H1 (cell line): Measurements from ENCODE around the gene TAF6. TPM values are rescaled to one million over a fixed set of nuclear protein-coding genes. Genes with fewer than 3 reads are reported as not detected.

Experiments used
- CTCF ChIA-PET: fragments of 300-600 bp; sonication (Branson Sonifier 250); formaldehyde crosslinking; loops from one replicate; lab custom pipeline; 2021; ENCODE audit not compliant: partially characterized antibody; lab: Charles Lee
- POLR2A ChIA-PET: fragments of 300-600 bp; sonication (Branson Sonifier 250); formaldehyde crosslinking; loops from one replicate; lab custom pipeline; 2021; ENCODE audit warnings: inconsistent platforms; ENCODE audit not compliant: partially characterized antibody; lab: Charles Lee
- DNase-seq, 2 experiments: peaks; one replicate each; pipeline versions ENCODE4 v3.0.0 to v3.0.0-alpha.2; 2010 to 2022; ENCODE audit warnings: low spot score in 2 of 2, low read depth in 1 of 2, mixed read lengths in 1 of 2
- FAIRE-seq: peaks from 2 replicates; lab custom pipeline; 2011; peaks lifted over from hg19 to GRCh38; lab: Jason Lieb, UNC
- H2AFZ ChIP-seq: 2 replicates; pipeline ENCODE4 v1.8.1; 2012; ENCODE audit warnings: low read length, inconsistent platforms
- H2AK5ac ChIP-seq: 2 replicates; pipeline ENCODE4 v1.6.1; 2013; ENCODE audit warnings: low read depth, low read length
- H2BK120ac ChIP-seq: replicated peaks from 2 replicates; pipeline ENCODE3; 2013; ENCODE audit warnings: low read depth, low read length, inconsistent platforms
- H2BK12ac ChIP-seq: 2 replicates; pipeline ENCODE4 v1.6.1; 2013; ENCODE audit warnings: low read depth, low read length
- H2BK15ac ChIP-seq: 2 replicates; pipeline ENCODE4 v1.6.1; 2013; ENCODE audit warnings: low read length
- H2BK20ac ChIP-seq: 2 replicates; pipeline ENCODE4 v1.6.1; 2013; ENCODE audit warnings: low read length
- H2BK5ac ChIP-seq: 2 replicates; pipeline ENCODE4 v1.6.1; 2013; ENCODE audit warnings: low read depth, low read length
- H3K14ac ChIP-seq: 2 replicates; pipeline ENCODE4 v1.6.1; 2013; ENCODE audit warnings: inconsistent platforms; ENCODE audit not compliant: insufficient read length
- H3K18ac ChIP-seq: 2 replicates; pipeline ENCODE4 v1.6.1; 2013; ENCODE audit warnings: low read length; ENCODE audit errors: extremely low read depth
- H3K23ac ChIP-seq: 2 replicates; pipeline ENCODE4 v1.6.1; 2013; ENCODE audit warnings: inconsistent platforms; ENCODE audit not compliant: insufficient read length
- H3K23me2 ChIP-seq: 2 replicates; pipeline ENCODE4 v1.6.1; 2013; ENCODE audit warnings: low read depth, low read length
- H3K27ac ChIP-seq: 2 replicates; pipeline ENCODE4 v1.6.1; 2011; ENCODE audit warnings: low read depth, low read length, inconsistent platforms
- H3K27me3 ChIP-seq, 4 experiments: replicated peaks in 1 of 4; 1 replicate in 1 of 4; 2 replicates in 3 of 4; pipeline versions ENCODE4 v1.6.1 to v1.8.1; 2011 to 2013; ENCODE audit warnings: low read length in 3 of 4, mild to moderate bottlenecking in 3 of 4, inconsistent platforms in 2 of 4, mixed read lengths in 2 of 4, moderate library complexity in 1 of 4; ENCODE audit not compliant: control insufficient read depth in 3 of 4, insufficient read depth in 3 of 4; ENCODE audit errors: extremely low read depth in 1 of 4
- H3K36me3 ChIP-seq, 4 experiments: 2 replicates each; pipeline versions ENCODE4 v1.6.1 to v1.8.1; 2011 to 2013; ENCODE audit warnings: mild to moderate bottlenecking in 4 of 4, low read length in 3 of 4, moderate library complexity in 2 of 4, control low read depth in 1 of 4, inconsistent platforms in 1 of 4; ENCODE audit not compliant: insufficient read depth in 4 of 4, control insufficient read depth in 2 of 4
- H3K4ac ChIP-seq: replicated peaks from 2 replicates; pipeline ENCODE3; 2013; ENCODE audit warnings: low read length, low read depth, mixed read lengths, inconsistent platforms; ENCODE audit not compliant: insufficient read length
- H3K4me1 ChIP-seq, 4 experiments: replicated peaks in 1 of 4; 1 replicate in 1 of 4; 2 replicates in 3 of 4; pipeline versions ENCODE4 v1.6.1 to v1.8.1; 2011 to 2013; ENCODE audit warnings: low read length in 3 of 4, inconsistent platforms in 2 of 4, mixed read lengths in 1 of 4; ENCODE audit not compliant: insufficient read depth in 4 of 4, control insufficient read depth in 3 of 4
- H3K4me2 ChIP-seq, 2 experiments: 2 replicates each; pipeline versions ENCODE4 v1.6.1 to v1.8.1; 2011 to 2013; ENCODE audit warnings: low read depth in 2 of 2, low read length in 2 of 2, control low read depth in 1 of 2, inconsistent platforms in 1 of 2, mild to moderate bottlenecking in 1 of 2; ENCODE audit not compliant: insufficient read depth in 1 of 2
- H3K4me3 ChIP-seq, 4 experiments: fragments of 200-600, 300-600 bp in 1 of 4; sonication (generic), shearing (Covaris generic), sonication (Bioruptor Twin) in 1 of 4; 2 replicates each; pipeline versions ENCODE4 v1.5.1 to v1.8.1; 2011 to 2016; ENCODE audit warnings: low read length in 4 of 4, low read depth in 3 of 4, control low read depth in 2 of 4, inconsistent platforms in 2 of 4, mild to moderate bottlenecking in 2 of 4, mixed read lengths in 1 of 4, moderate library complexity in 1 of 4; ENCODE audit not compliant: insufficient read depth in 2 of 4; ENCODE audit errors: extremely low read depth in 1 of 4
- H3K56ac ChIP-seq: replicated peaks from 2 replicates; pipeline ENCODE3; 2013; ENCODE audit warnings: low read depth, mild to moderate bottlenecking, mixed read lengths, low read length, inconsistent platforms; ENCODE audit not compliant: insufficient read length
- H3K79me1 ChIP-seq: 2 replicates; pipeline ENCODE4 v1.6.1; 2013; ENCODE audit warnings: low read depth, low read length, control low read depth
- H3K79me2 ChIP-seq, 2 experiments: 2 replicates each; pipeline versions ENCODE4 v1.6.1 to v1.8.1; 2012 to 2013; ENCODE audit warnings: low read length in 2 of 2, mild to moderate bottlenecking in 2 of 2, inconsistent platforms in 1 of 2; ENCODE audit not compliant: insufficient read depth in 2 of 2, control insufficient read depth in 1 of 2
- H3K9ac ChIP-seq, 4 experiments: replicated peaks in 1 of 4; 1 replicate in 1 of 4; 2 replicates in 3 of 4; pipeline versions ENCODE4 v1.6.1 to v1.8.1; 2011 to 2013; ENCODE audit warnings: low read depth in 3 of 4, low read length in 3 of 4, control low read depth in 2 of 4, mild to moderate bottlenecking in 2 of 4, moderate library complexity in 2 of 4, inconsistent platforms in 1 of 4; ENCODE audit errors: extremely low read depth in 1 of 4
- H3K9me3 ChIP-seq, 2 experiments: 2 replicates each; pipeline versions ENCODE4 v1.6.1 to v1.8.1; 2012 to 2013; ENCODE audit warnings: mild to moderate bottlenecking in 2 of 2, moderate library complexity in 2 of 2, control low read depth in 1 of 2, inconsistent platforms in 1 of 2, low read depth in 1 of 2, low read length in 1 of 2, mixed read lengths in 1 of 2; ENCODE audit not compliant: insufficient read depth in 2 of 2
- H4K20me1 ChIP-seq, 2 experiments: replicated peaks in 1 of 2; 2 replicates each; pipeline versions ENCODE3 to v1.8.1; 2011 to 2013; ENCODE audit warnings: inconsistent platforms in 2 of 2, low read length in 2 of 2, mild to moderate bottlenecking in 1 of 2; ENCODE audit not compliant: insufficient read depth in 2 of 2, control insufficient read depth in 1 of 2
- H4K5ac ChIP-seq: 2 replicates; pipeline ENCODE4 v1.6.1; 2013; ENCODE audit warnings: low read length, low read depth, mixed read lengths, inconsistent platforms; ENCODE audit not compliant: insufficient read length
- H4K8ac ChIP-seq: 2 replicates; pipeline ENCODE4 v1.8.0; 2013; ENCODE audit warnings: mild to moderate bottlenecking, moderate library complexity, low read length, inconsistent platforms; ENCODE audit not compliant: insufficient read depth; ENCODE audit errors: extremely low read depth
- H4K91ac ChIP-seq: replicated peaks from 2 replicates; pipeline ENCODE3; 2013; ENCODE audit warnings: low read length, mixed read lengths, inconsistent platforms; ENCODE audit not compliant: insufficient read length
- ASH2L ChIP-seq: fragments of 200-600, 300-600 bp; sonication (generic); IDR thresholded peaks from one replicate; pipeline ENCODE4 v1.7.1; 2017; ENCODE audit warnings: low read length
- ATF2 ChIP-seq: IDR thresholded peaks from 2 replicates; pipeline ENCODE4 v1.6.1; 2012; ENCODE audit warnings: low read length, inconsistent platforms
- HDAC6 ChIP-seq: IDR thresholded peaks from one replicate; pipeline ENCODE4 v1.7.1; 2012; ENCODE audit warnings: low read depth, mild to moderate bottlenecking, inconsistent platforms, low read length, moderate library complexity
- KDM1A ChIP-seq: fragments of 200-600, 300-600 bp; sonication (generic); IDR thresholded peaks from 2 replicates; pipeline ENCODE4 v1.7.1; 2016; ENCODE audit warnings: mild to moderate bottlenecking, low read length, borderline replicate concordance
- POLR2A ChIP-seq, 2 experiments: IDR thresholded peaks; 1 replicate in 1 of 2; 2 replicates in 1 of 2; pipeline ENCODE4 v1.6.1; 2011; ENCODE audit warnings: low read depth in 2 of 2, low read length in 2 of 2, mild to moderate bottlenecking in 2 of 2; ENCODE audit errors: control extremely low read depth in 1 of 2
- SIN3A ChIP-seq, 2 experiments: IDR thresholded peaks in 1 of 2; conservative IDR thresholded peaks in 1 of 2; 2 replicates each; pipeline ENCODE4 v1.6.1; 2011 to 2012; ENCODE audit warnings: low read length in 2 of 2, improper control_type of control experiment in 1 of 2, low read depth in 1 of 2, mild to moderate bottlenecking in 1 of 2
- SUZ12 ChIP-seq: fragments of 200-600 bp; sonication (generic); IDR thresholded peaks from 2 replicates; pipeline ENCODE4 v1.6.1; 2012; ENCODE audit warnings: mild to moderate bottlenecking, inconsistent platforms, low read length, moderate library complexity, mixed read lengths
- TCF12 ChIP-seq: IDR thresholded peaks from 2 replicates; pipeline ENCODE4 v1.6.1; 2011; ENCODE audit warnings: low read depth, mild to moderate bottlenecking, low read length
- TEAD4 ChIP-seq: IDR thresholded peaks from 2 replicates; pipeline ENCODE4 v1.6.1; 2012; ENCODE audit warnings: low read depth, low read length, inconsistent platforms, mixed read lengths
- WGBS, 2 experiments: shearing (Covaris generic) in 1 of 2; methylation state at CpG; one replicate each; pipeline versions ENCODE4 v1.1.6 to v1.1.7; 2013 to 2015; ENCODE audit warnings: low lambda C conversion rate in 2 of 2, mixed read lengths in 2 of 2, inconsistent platforms in 1 of 2, low coverage in 1 of 2, missing lambda C conversion rate in 1 of 2; ENCODE audit not compliant: insufficient replicate concordance in 2 of 2, insufficient coverage in 1 of 2, insufficient read length in 1 of 2; ENCODE audit errors: extremely low coverage in 1 of 2, missing lambda C conversion rate in 1 of 2; 5-methylcytosine and 5-hydroxymethylcytosine counted together
- polyA plus RNA-seq, 7 experiments: library from polyadenylated mRNA; depleted of rRNA in 3 of 7; stranded (reverse) in 5 of 7; unstranded in 2 of 7; fragments of >200 nt in 5 of 7; fragments of 200-250 nt in 2 of 7; gene quantifications; 1 replicate in 5 of 7; 2 replicates in 1 of 7; 4 replicates in 1 of 7; pipeline versions ENCODE4 v1.2.1 to v1.2.3, GENCODE V29; 2011 to 2013; ENCODE audit warnings: missing spikeins in 2 of 7, mixed read lengths in 2 of 7
- total RNA-seq: library from RNA; stranded (reverse); fragmentation: NEBNext Ultra II Directional; extraction: Animal tissue kit (Norgen Biotek cat#: 25700); gene quantifications from 2 replicates; pipeline ENCODE4 v1.2.1, GENCODE V29; 2021

TAF6 gene
- total and polyA plus RNA-seq, 2 of the 8 experiments (the other 6 are each of a cell fraction or from before 2014, with no cell fraction given), result 66.7 to 101 TPM

GRCh38 chr7:100158229-100159098 is 39.3 kb upstream of the TAF6 start, which contains the start of gene TRAPPC14:
TRAPPC14 (minus strand) TSS chr7:100158723; CDS start chr7:100158499, 224 bp downstream.
- Histone ChIP-seq H4K91ac (no peak within 1 kb of the TSS), H3K36me3 (peaks cover 6 to 36% (median 20%) of the 10 kb centered on the region in 4 experiments), H3K56ac (no peak within 1 kb of the TSS), H4K8ac (0 out of 2 replicates have a peak within 1 kb of the TSS, but pooled peaks have one; percentile 17), H4K20me1 (peaks cover 12 to 28% of the 10 kb centered on the region in 2 experiments), H2BK5ac (no peak within 1 kb of the TSS), H2AFZ (no peak within 1 kb of the TSS), H2BK12ac (no peak within 1 kb of the TSS), H2BK120ac (no peak within 1 kb of the TSS), H2BK15ac (no peak within 1 kb of the TSS), H3K9ac (peak within 1 kb of the TSS; percentile 48 to 95 (median 62)), H4K5ac (peak within 1 kb of the TSS; percentile 11), H3K4me2 (peak within 1 kb of the TSS; percentile 75 to 94), H3K79me1 (no peaks in the 10 kb centered on the region; the same call in 1 of the 2 replicates), H3K4me1 (peaks cover 0 to 15% (median 9%) of the 10 kb centered on the region in 4 experiments; a peak in 5 of 7 replicates), H3K18ac (peak within 1 kb of the TSS; percentile 48), H2AK5ac (no peak within 1 kb of the TSS), H3K14ac (no peak within 1 kb of the TSS), H3K9me3 (no peaks in the 10 kb centered on the region), H3K79me2 (no peaks in the 10 kb centered on the region), H3K23me2 (peaks cover 6% of the 10 kb centered on the region), H3K4ac (peak within 1 kb of the TSS; percentile 84), H3K23ac (no peak within 1 kb of the TSS), H3K27me3 (no peaks in the 10 kb centered on the region), H3K27ac (peak within 1 kb of the TSS; percentile 24; the same call in 1 of the 2 replicates), H3K4me3 (peak within 1 kb of the TSS; percentile 57 to 88 (median 80)), H2BK20ac (no peak within 1 kb of the TSS)
- POLR2A ChIA-PET, result interaction anchor here (0.8 to 9.9 kb wide), 15 partner anchors 9 to 270 kb away, joined by 3 to 145 read pairs (median 5); partner anchors contain the start of genes AP4M1, GAL3ST4, GPC2 and LAMTOR4
- FAIRE-seq (no peak), DNase-seq (peak; percentile 83 to 99)
- CTCF ChIA-PET, result interaction anchor here (0.7 to 7.9 kb wide), 4 partner anchors 10 to 29 kb away, joined by 3 to 83 read pairs (median 4); partner anchors contain the start of gene GAL3ST4
- 7% methylated on average over 72 of the region's 87 CpGs; no CpG with 5 or more reads in 1 of the 2 experiments for WGBS, 2 experiments
- TF ChIP-seq TCF12 (no peak), ATF2 (no peak; the same call in 1 of the 2 replicates), ASH2L (peak; percentile 77), KDM1A (peak; percentile 47; the same call in 1 of the 2 replicates), HDAC6 (no peak), POLR2A (IDR thresholded peaks at IDR 0.05; ENCODE audit: control extremely low read depth in 1 of 2, low read depth in 2 of 2, low read length in 2 of 2) (peak; percentile 16 to 30; a peak in 1 of 3 replicates), SIN3A (conservative IDR thresholded peaks at IDR 0.05 in 1 of 2, IDR thresholded peaks at IDR 0.05 in 1 of 2; ENCODE audit: low read depth in 1 of 2, low read length in 2 of 2) (peak in 1 of 2 experiments; percentile 27; a peak in 1 of 4 replicates), TEAD4 (peak; percentile 83), SUZ12 (no peak)
